GM06990 (cell line): ENCODE measurements around the gene RCE1.

Experiments
- DNase-seq: peaks from one replicate; pipeline ENCODE4 v3.0.0-alpha.2; 2011; ENCODE audit not compliant: insufficient read length; ENCODE audit errors: extremely low read depth
- H3K27me3 ChIP-seq: replicated peaks from 2 replicates; pipeline ENCODE4 v1.6.0; 2011; ENCODE audit warnings: low read length; ENCODE audit not compliant: control insufficient read depth, insufficient read depth
- H3K36me3 ChIP-seq: 2 replicates; pipeline ENCODE4 v1.5.1; 2011; ENCODE audit warnings: low read length; ENCODE audit not compliant: control insufficient read depth, insufficient read depth
- H3K4me3 ChIP-seq: replicated peaks from 2 replicates; pipeline ENCODE4 v1.5.1; 2011; ENCODE audit warnings: low read depth, mild to moderate bottlenecking, control low read depth, low read length
- TF ChIP-seq, protein P1 (sequence below): IDR thresholded peaks from 2 replicates; pipeline ENCODE4 v1.5.1; 2011; ENCODE audit warnings: low read length, control low read depth, mild to moderate bottlenecking, inconsistent platforms; ENCODE audit not compliant: insufficient read depth, poor library complexity, severe bottlenecking

The RCE1 gene

GRCh38 chr11:66866007-66866406 lies 22.8 kb downstream of the RCE1 start:
- TF ChIP-seq, protein P1, sequence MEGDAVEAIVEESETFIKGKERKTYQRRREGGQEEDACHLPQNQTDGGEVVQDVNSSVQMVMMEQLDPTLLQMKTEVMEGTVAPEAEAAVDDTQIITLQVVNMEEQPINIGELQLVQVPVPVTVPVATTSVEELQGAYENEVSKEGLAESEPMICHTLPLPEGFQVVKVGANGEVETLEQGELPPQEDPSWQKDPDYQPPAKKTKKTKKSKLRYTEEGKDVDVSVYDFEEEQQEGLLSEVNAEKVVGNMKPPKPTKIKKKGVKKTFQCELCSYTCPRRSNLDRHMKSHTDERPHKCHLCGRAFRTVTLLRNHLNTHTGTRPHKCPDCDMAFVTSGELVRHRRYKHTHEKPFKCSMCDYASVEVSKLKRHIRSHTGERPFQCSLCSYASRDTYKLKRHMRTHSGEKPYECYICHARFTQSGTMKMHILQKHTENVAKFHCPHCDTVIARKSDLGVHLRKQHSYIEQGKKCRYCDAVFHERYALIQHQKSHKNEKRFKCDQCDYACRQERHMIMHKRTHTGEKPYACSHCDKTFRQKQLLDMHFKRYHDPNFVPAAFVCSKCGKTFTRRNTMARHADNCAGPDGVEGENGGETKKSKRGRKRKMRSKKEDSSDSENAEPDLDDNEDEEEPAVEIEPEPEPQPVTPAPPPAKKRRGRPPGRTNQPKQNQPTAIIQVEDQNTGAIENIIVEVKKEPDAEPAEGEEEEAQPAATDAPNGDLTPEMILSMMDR, result no peak
- Histone ChIP-seq H3K4me3 (no peak overlapping the region), H3K36me3 (no peaks in the 10 kb centered on the region; the same call in 1 of the 2 replicates), H3K27me3 (no peaks in the 10 kb centered on the region)
- no peak for DNase-seq

- H3K36me3 ChIP-seq, result no peaks in the 10 kb centered on the region; the same call in 1 of the 2 replicates
- TF ChIP-seq, protein P1, result no peak
- H3K27me3 ChIP-seq, result no peaks in the 10 kb centered on the region
- H3K4me3 ChIP-seq, result no peak overlapping the region
- no peak for DNase-seq
These were observed 23.3 kb downstream of the RCE1 start for GRCh38 chr11:66866511-66866986.

- no peaks in the 10 kb centered on the region; the same call in 1 of the 2 replicates for H3K36me3 ChIP-seq
- no peak for DNase-seq
- H3K4me3 ChIP-seq, result no peak overlapping the region
- H3K27me3 ChIP-seq, result no peaks in the 10 kb centered on the region
- TF ChIP-seq, protein P1, result peak; percentile 19
These were observed 24.3 kb downstream of the RCE1 start for GRCh38 chr11:66867425-66868040.

- Histone ChIP-seq H3K36me3 (no peaks in the 10 kb centered on the region; the same call in 1 of the 2 replicates), H3K27me3 (no peaks in the 10 kb centered on the region), H3K4me3 (no peak overlapping the region)
- no peak for DNase-seq
- TF ChIP-seq, protein P1, result no peak
These were observed 25.0 kb downstream of the RCE1 start for GRCh38 chr11:66868082-66868725.

DNA sequence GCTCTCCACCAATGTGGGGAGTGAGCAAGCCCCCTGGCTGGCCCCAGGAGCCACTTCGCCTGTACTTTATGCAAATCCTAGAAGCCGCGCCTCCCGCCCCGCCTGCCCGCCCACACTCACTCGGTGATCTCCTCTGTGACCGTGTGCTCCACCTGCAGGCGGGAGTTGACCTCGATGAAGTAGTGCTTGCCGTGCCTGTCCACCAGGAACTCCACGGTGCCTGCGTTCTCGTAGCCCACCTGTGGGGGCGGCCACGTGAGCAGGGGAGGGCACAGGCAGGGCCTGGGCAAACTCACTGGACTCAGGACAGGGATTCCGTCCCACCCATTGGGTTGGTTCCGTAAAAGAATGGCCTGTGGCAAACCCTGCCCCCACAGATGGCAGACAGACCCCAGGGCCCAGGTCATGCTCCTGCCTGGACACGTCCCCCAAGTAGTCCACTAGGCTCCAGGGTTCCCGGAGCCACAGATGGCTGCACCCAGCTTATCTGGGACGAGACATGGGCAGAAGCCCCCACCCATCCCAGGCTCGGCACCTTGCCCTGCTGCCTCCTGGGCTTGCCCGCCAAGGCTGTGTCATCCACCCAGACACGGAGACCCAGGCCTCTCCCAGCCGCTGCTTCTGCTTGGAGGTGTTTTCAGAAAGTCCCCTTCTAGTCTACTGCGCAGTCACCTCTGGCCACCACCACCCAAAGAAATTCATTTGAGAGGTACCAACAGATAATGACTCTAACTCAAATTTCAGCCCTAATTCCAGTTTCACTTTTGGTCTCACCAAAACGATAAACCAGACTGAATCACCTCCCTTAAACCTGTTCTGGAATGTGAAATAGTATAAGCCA lies 25.7 kb downstream of the RCE1 start:
- peak; percentile 83 for DNase-seq
- no peaks in the 10 kb centered on the region for H3K27me3 ChIP-seq
- H3K36me3 ChIP-seq, result no peaks in the 10 kb centered on the region; the same call in 1 of the 2 replicates
- no peak overlapping the region for H3K4me3 ChIP-seq
- TF ChIP-seq, protein P1, result peak; percentile 72
